Right lobe of liver (tissue), 4 donors: ENCODE results near the gene KRTAP2-1.

Experiments used
- CTCF ChIP-seq, 4 donors: fragments of 200-600 bp in 3 of 4; fragments of 450-650 bp in 1 of 4; IDR thresholded peaks; one replicate each; pipeline versions ENCODE4 v1.5.1 to v1.8.0; 2016 to 2022; ENCODE audit warnings: antibody characterized with exemption in 4 of 4, mild to moderate bottlenecking in 2 of 4
- POLR2A ChIP-seq: fragments of 450-650 bp; IDR thresholded peaks from one replicate; pipeline ENCODE4 v1.6.1; 2017; ENCODE audit warnings: antibody characterized with exemption, mild to moderate bottlenecking
- donor health status: DM: no; HTN: no; CAD: no.
- donor health status: DM: no; HTN: no; CAD: no.
- donor health status: DM: no; HTN: yes; CAD: no.

- no peak for TF ChIP-seq CTCF (IDR thresholded peaks at IDR 0.05)
- no peak for TF ChIP-seq POLR2A
These were observed 6.9 kb upstream of the KRTAP2-1 start for GRCh38 chr17:41054025-41054424.
